Stomach (tissue), 9 donors: ENCODE measurements around the gene MEF2A. TPM values are rescaled to one million over a fixed set of nuclear protein-coding genes. Genes with fewer than 3 reads are reported as not detected.
A peak's percentile ranks its signal among the peaks of the same experiment; 100 is the strongest.

Source experiments
- DNase-seq, 2 donors: peaks; one replicate each; pipeline versions ENCODE4 v3.0.0 to v3.0.0-alpha.2; 2013 to 2019
- H3K27ac ChIP-seq, 5 donors: fragments of 200-600 bp in 4 of 5; sonication (generic) in 4 of 5; one replicate each; pipeline ENCODE4 v1.5.1; 2013 to 2019; ENCODE audit warnings: mild to moderate bottlenecking in 1 of 5, moderate library complexity in 1 of 5
- H3K27me3 ChIP-seq, 3 donors: fragments of 200-600 bp; sonication (generic); one replicate each; pipeline ENCODE4 v1.5.1; 2017 to 2019; ENCODE audit warnings: mixed run types in 1 of 3
- H3K36me3 ChIP-seq, 4 donors: fragments of 200-600 bp; sonication (generic); 1 replicate in 3 of 4; 2 replicates in 1 of 4; pipeline ENCODE4 v1.5.1; 2016 to 2019
- H3K4me1 ChIP-seq, 4 donors: fragments of 200-600 bp; sonication (generic); one replicate each; pipeline ENCODE4 v1.5.1; 2016 to 2019
- H3K4me3 ChIP-seq, 4 donors: fragments of 200-600 bp; sonication (generic) in 3 of 4; one replicate each; pipeline ENCODE4 v1.5.1; 2016 to 2019; ENCODE audit warnings: mild to moderate bottlenecking in 1 of 4
- H3K9me3 ChIP-seq, 4 donors: fragments of 200-600 bp; sonication (generic); one replicate each; pipeline ENCODE4 v1.5.1; 2016 to 2019
- CTCF ChIP-seq, 7 experiments: fragments of 450-650 bp in 4 of 7; fragments of 200-600 bp in 3 of 7; sonication (generic) in 3 of 7; IDR thresholded peaks; one replicate each; pipeline ENCODE4 v1.5.1; 2016 to 2019; ENCODE audit warnings: antibody characterized with exemption in 7 of 7, control low read depth in 2 of 7, mild to moderate bottlenecking in 1 of 7
- EP300 ChIP-seq: sonication (generic); formaldehyde crosslinking; IDR thresholded peaks from one replicate; pipeline ENCODE4 v1.6.1; 2017; ENCODE audit warnings: antibody characterized with exemption
- POLR2A ChIP-seq, 4 donors: fragments of 450-650 bp; IDR thresholded peaks; one replicate each; pipeline ENCODE4 v1.6.1; 2016; ENCODE audit warnings: antibody characterized with exemption in 4 of 4, control low read depth in 2 of 4, mild to moderate bottlenecking in 1 of 4, moderate library complexity in 1 of 4
- POLR2AphosphoS5 ChIP-seq, 3 donors: sonication (generic); formaldehyde crosslinking; IDR thresholded peaks; one replicate each; pipeline ENCODE4 v1.6.1; 2016; ENCODE audit warnings: antibody characterized with exemption in 3 of 3
- WGBS, 5 donors: extraction: QIAGEN DNeasy Blood & Tissue Kit in 3 of 5; methylation state at CpG; one replicate each; pipeline versions ENCODE4 v1.1.5 to v1.1.7; 2013 to 2018; 5-methylcytosine and 5-hydroxymethylcytosine counted together
- intact Hi-C: fragments of 100-400 bp; cut with DNase I; formaldehyde crosslinking; loops from one replicate; pipeline ENCODE4 v1.15.1; 2023; ENCODE audit warnings: low total_unique reads
- polyA plus RNA-seq, 3 donors: library from polyadenylated mRNA; stranded (reverse); fragments of 200-250 nt; gene quantifications; one replicate each; pipeline ENCODE4 v1.2.3, GENCODE V29; 2013
- total RNA-seq, 5 donors: library from RNA; depleted of rRNA; stranded (reverse); fragments of >200 nt; gene quantifications; one replicate each; pipeline versions ENCODE4 v1.1.0 to v1.2.3, GENCODE V29; 2014 to 2016
- donor health status: healthy with polysubstance abuse.
- donor health status: Bipolar disorder and iron deficiency.
- donor health status: healthy.

Gene MEF2A
- total and polyA plus RNA-seq, 8 donors: 11.0 to 85.2 (median 26.7) TPM

- H3K4me1 ChIP-seq: peaks cover 5 to 43% (median 25%) of the 10 kb centered on the region in 4 donors
- peaks cover 8 to 41% (median 36%) of the 10 kb centered on the region in 4 donors for H3K36me3 ChIP-seq
- no peaks in the 10 kb centered on the region for H3K27me3 ChIP-seq
- 57 to 65% (median 59%) methylated on average over 19 of the region's 19 CpGs for WGBS, 5 donors
- H3K9me3 ChIP-seq: no peaks in the 10 kb centered on the region
- intact Hi-C loops: no loop called here
- H3K4me3 ChIP-seq: no peak overlapping the region
- peak overlapping the region in 3 of 5 donors; percentile 40 to 67 (median 55) for H3K27ac ChIP-seq
- DNase-seq: peak in 1 of 2 donors; percentile 65
- TF ChIP-seq POLR2A (IDR thresholded peaks at IDR 0.05) (no peak), POLR2AphosphoS5 (IDR thresholded peaks at IDR 0.05) (no peak), CTCF (IDR thresholded peaks at IDR 0.05) (no peak), EP300 (no peak)
Observed at GRCh38 chr15:99717161-99718009, 151.6 kb downstream of the MEF2A start.

- no peak for DNase-seq
- Histone ChIP-seq H3K9me3 (no peaks in the 10 kb centered on the region), H3K4me3 (no peak overlapping the region), H3K27ac (peak overlapping the region in 1 of 5 donors; percentile 21), H3K36me3 (peaks cover 0 to 32% (median 27%) of the 10 kb centered on the region in 4 donors), H3K4me1 (peaks cover 5 to 41% (median 25%) of the 10 kb centered on the region in 4 donors), H3K27me3 (no peaks in the 10 kb centered on the region)
- intact Hi-C loops: no loop called here
- TF ChIP-seq POLR2AphosphoS5 (IDR thresholded peaks at IDR 0.05) (no peak), POLR2A (IDR thresholded peaks at IDR 0.05) (no peak), CTCF (IDR thresholded peaks at IDR 0.05) (no peak), EP300 (no peak)
- WGBS, 5 donors: 71 to 88% (median 81%) methylated on average over 4 of the region's 4 CpGs
Observed at GRCh38 chr15:99718421-99718820, 152.6 kb downstream of the MEF2A start.

GRCh38 chr15:99719096-99719541 is 153.3 kb downstream of the MEF2A start:
- no peaks in the 10 kb centered on the region for H3K27me3 ChIP-seq
- peaks cover 5 to 41% (median 25%) of the 10 kb centered on the region in 4 donors for H3K4me1 ChIP-seq
- intact Hi-C loops: no loop called here
- no peak overlapping the region for H3K27ac ChIP-seq
- no peak for DNase-seq
- TF ChIP-seq POLR2A (IDR thresholded peaks at IDR 0.05) (no peak), CTCF (IDR thresholded peaks at IDR 0.05) (no peak), POLR2AphosphoS5 (IDR thresholded peaks at IDR 0.05) (no peak)
- H3K4me3 ChIP-seq: no peak overlapping the region
- H3K36me3 ChIP-seq: peaks cover 0 to 26% (median 21%) of the 10 kb centered on the region in 4 donors
- no peaks in the 10 kb centered on the region for H3K9me3 ChIP-seq
- WGBS, 5 donors: 73 to 84% (median 79%) methylated on average over 5 of the region's 5 CpGs

- Histone ChIP-seq H3K9me3 (no peaks in the 10 kb centered on the region), H3K4me3 (no peak overlapping the region), H3K27ac (no peak overlapping the region), H3K27me3 (no peaks in the 10 kb centered on the region), H3K4me1 (peaks cover 5 to 41% (median 25%) of the 10 kb centered on the region in 4 donors), H3K36me3 (peaks cover 0 to 11% (median 10%) of the 10 kb centered on the region in 4 donors)
- no peak for DNase-seq
- WGBS, 5 donors: 78 to 90% (median 79%) methylated on average over 7 of the region's 7 CpGs
- no peak for TF ChIP-seq CTCF (IDR thresholded peaks at IDR 0.05)
- TF ChIP-seq EP300: no peak
- TF ChIP-seq POLR2A (IDR thresholded peaks at IDR 0.05): no peak
- TF ChIP-seq POLR2AphosphoS5 (IDR thresholded peaks at IDR 0.05): no peak
- intact Hi-C loops: no loop called here
Observed at GRCh38 chr15:99720533-99720932, 154.7 kb downstream of the MEF2A start.
